GM10248 (cell line): Measurements from ENCODE around the gene PIGR.

ENCODE experiments used
- CTCF ChIA-PET: fragments of 300-600 bp; sonication (Branson Sonifier 250); formaldehyde crosslinking; extraction: SDS; loops from one replicate; lab custom pipeline; 2021; ENCODE audit warnings: antibody characterized with exemption; lab: Yijun Ruan, JAX
- POLR2A ChIA-PET: fragments of 350-650 bp; sonication (Branson Sonifier 250); formaldehyde crosslinking; extraction: SDS; loops from one replicate; lab custom pipeline; 2020; ENCODE audit warnings: antibody characterized with exemption; lab: Yijun Ruan, JAX
- DNase-seq: peaks from one replicate; pipeline ENCODE4 v3.0.0; 2012; ENCODE audit errors: extremely low spot score
- CTCF ChIP-seq: IDR thresholded peaks from 2 replicates; pipeline ENCODE4 v1.5.1; 2012; ENCODE audit warnings: mild to moderate bottlenecking, low read depth; ENCODE audit errors: extremely low read depth, missing control alignments, control extremely low read depth

PIGR gene

GRCh38 chr1:206901944-206902343, 44.3 kb downstream of the PIGR start:
- no peak for DNase-seq
- no peak for TF ChIP-seq CTCF
- CTCF ChIA-PET: interaction anchor here (1.5 to 13.1 kb wide), 5 partner anchors 11 to 37 kb away, joined by 3 to 94 read pairs (median 6); partner anchors contain the start of gene IL20
- POLR2A ChIA-PET: no interaction called here

GRCh38 chr1:206900149-206900548, 46.1 kb downstream of the PIGR start:
- ChIA-PET POLR2A (no interaction called here), CTCF (interaction anchor here (1.1 to 13.1 kb wide), 9 partner anchors 9 to 174 kb away, joined by 3 to 94 read pairs (median 5); no protein-coding TSS in a partner anchor)
- no peak for DNase-seq
- no peak for TF ChIP-seq CTCF

- CTCF ChIA-PET: interaction anchor here (1.1 to 13.1 kb wide), 5 partner anchors 12 to 92 kb away, joined by 3 to 94 read pairs (median 6); no protein-coding TSS in a partner anchor
- no peak for DNase-seq
- TF ChIP-seq CTCF: no peak
- POLR2A ChIA-PET: no interaction called here
Measured at GRCh38 chr1:206899717-206900116, 46.5 kb downstream of the PIGR start.

- POLR2A ChIA-PET: interaction anchor here (0.6 kb wide), 1 partner anchor 67 kb away, joined by 3 read pairs; no protein-coding TSS in a partner anchor
- no peak for TF ChIP-seq CTCF
- no peak for DNase-seq
- CTCF ChIA-PET: interaction anchor here (1.0 to 13.1 kb wide), 5 partner anchors 10 to 37 kb away, joined by 3 to 94 read pairs (median 7); partner anchors contain the start of gene IL20
Measured at GRCh38 chr1:206898915-206899431, 47.3 kb downstream of the PIGR start.

DNA sequence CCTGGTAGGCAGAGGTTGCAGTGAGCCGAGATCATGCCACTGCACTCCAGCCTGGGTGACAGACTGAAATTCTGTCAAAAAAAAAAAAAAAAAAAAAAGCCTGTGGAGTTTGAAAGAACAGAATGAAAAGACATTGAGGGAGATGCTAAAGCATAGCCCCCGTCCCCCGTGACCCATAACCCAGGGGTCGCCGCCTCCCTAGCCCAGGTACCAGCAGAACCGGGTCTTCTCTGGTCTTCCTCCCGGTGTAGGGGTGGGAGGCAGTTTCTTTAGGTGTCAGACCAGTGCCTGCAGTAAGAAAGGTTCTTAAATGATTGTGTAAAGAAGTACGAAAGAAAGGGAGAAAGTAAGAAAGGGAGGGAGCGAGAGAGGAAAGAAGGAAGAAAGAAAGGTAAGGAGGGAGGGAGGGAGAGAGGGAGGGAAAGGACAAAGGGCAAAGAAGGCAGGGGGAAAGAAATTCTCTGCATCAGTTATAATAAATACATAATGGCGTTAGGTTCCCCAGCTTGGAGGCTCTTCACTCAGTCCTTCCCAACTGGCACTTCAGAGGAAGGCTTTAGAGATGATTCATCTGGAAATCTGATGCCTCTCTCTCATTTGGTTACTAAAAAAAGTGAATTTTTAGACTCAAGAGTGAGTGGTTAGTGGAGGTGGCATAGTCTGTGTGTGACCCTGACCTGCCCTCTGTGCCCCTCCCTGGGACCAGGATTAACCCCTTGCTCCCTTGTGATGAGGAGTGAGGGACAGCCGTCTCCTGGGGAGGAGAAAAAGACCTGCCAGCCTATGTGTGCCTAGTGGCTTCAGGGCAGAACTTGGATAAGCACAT, 48.0 kb downstream of the PIGR start:
- TF ChIP-seq CTCF: no peak
- POLR2A ChIA-PET: interaction anchor here (0.6 kb wide), 1 partner anchor 66 kb away, joined by 3 read pairs; no protein-coding TSS in a partner anchor
- CTCF ChIA-PET: interaction anchor here (1.0 to 13.1 kb wide), 4 partner anchors 11 to 33 kb away, joined by 3 to 94 read pairs (median 6); partner anchors contain the start of gene IL20
- DNase-seq: no peak

DNA sequence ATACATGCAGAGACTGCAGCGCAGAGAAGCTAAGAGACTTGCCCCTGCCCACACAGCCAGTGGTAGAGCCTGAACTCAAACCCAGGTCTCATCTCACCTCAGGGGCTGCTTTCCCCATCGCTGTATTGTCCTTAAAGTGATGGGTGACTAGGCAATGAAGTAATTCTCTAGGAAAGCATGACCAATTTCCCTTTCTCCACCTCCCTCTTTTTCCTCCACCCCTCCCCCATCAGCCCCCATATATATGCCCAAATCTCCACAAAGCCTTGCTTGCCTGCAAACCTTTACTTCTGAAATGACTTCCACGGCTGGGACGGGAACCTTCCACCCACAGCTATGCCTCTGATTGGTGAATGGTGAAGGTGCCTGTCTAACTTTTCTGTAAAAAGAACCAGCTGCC, 49.1 kb downstream of the PIGR start, which contains the start of gene IL24:
Gene IL24, plus strand, starts transcription at position 269 of the 400 bp plus-strand sequence. CDS start 390 bp downstream, outside the sequence.
- CTCF ChIA-PET: interaction anchor here (0.9 to 13.1 kb wide), 6 partner anchors 12 to 162 kb away, joined by 3 to 94 read pairs (median 6); partner anchors contain the start of gene IL20
- POLR2A ChIA-PET: no interaction called here
- no peak for DNase-seq
- no peak for TF ChIP-seq CTCF
